H9 (cell line): ENCODE measurements around the gene HS6ST3. TPM values are rescaled to one million over a fixed set of nuclear protein-coding genes. Genes with fewer than 3 reads are reported as not detected.

ENCODE experiments used
- DNase-seq: peaks from one replicate; pipeline ENCODE4 v3.0.0-alpha.2; 2017
- H2AFZ ChIP-seq: one replicate; pipeline ENCODE4 v1.6.1; 2013; ENCODE audit warnings: mild to moderate bottlenecking, low read length, control low read depth, moderate library complexity
- H2AK5ac ChIP-seq: 2 replicates; pipeline ENCODE4 v1.6.1; 2013; ENCODE audit warnings: low read length, control low read depth, mixed read lengths; ENCODE audit not compliant: insufficient read length
- H2BK120ac ChIP-seq: one replicate; pipeline ENCODE4 v1.6.1; 2013; ENCODE audit warnings: low read depth, mild to moderate bottlenecking, low read length, control low read depth, inconsistent platforms; ENCODE audit not compliant: poor library complexity, severe bottlenecking
- H2BK12ac ChIP-seq: 2 replicates; pipeline ENCODE4 v1.6.1; 2013; ENCODE audit warnings: low read length, control low read depth, mixed read lengths, low read depth; ENCODE audit not compliant: insufficient read length
- H2BK15ac ChIP-seq: 2 replicates; pipeline ENCODE4 v1.6.1; 2013; ENCODE audit warnings: low read depth, low read length, control low read depth
- H2BK20ac ChIP-seq: one replicate; pipeline ENCODE4 v1.6.1; 2013; ENCODE audit warnings: low read depth, mild to moderate bottlenecking, low read length, control low read depth, inconsistent platforms; ENCODE audit not compliant: poor library complexity, severe bottlenecking
- H2BK5ac ChIP-seq: 2 replicates; pipeline ENCODE4 v1.6.1; 2013; ENCODE audit warnings: low read length, control low read depth, mixed read lengths; ENCODE audit not compliant: insufficient read length
- H3K14ac ChIP-seq: 2 replicates; pipeline ENCODE4 v1.6.1; 2013; ENCODE audit warnings: low read length, control low read depth; ENCODE audit not compliant: insufficient read depth
- H3K18ac ChIP-seq: 2 replicates; pipeline ENCODE4 v1.6.1; 2013; ENCODE audit warnings: low read depth, mild to moderate bottlenecking, mixed read lengths, low read length, control low read depth; ENCODE audit not compliant: insufficient read length
- H3K23ac ChIP-seq: 2 replicates; pipeline ENCODE4 v1.6.1; 2013; ENCODE audit warnings: low read length, control low read depth, mixed read lengths, low read depth; ENCODE audit not compliant: insufficient read length
- H3K23me2 ChIP-seq: 2 replicates; pipeline ENCODE4 v1.6.1; 2013; ENCODE audit warnings: low read depth, mild to moderate bottlenecking, mixed read lengths, low read length, control low read depth; ENCODE audit not compliant: insufficient read length, poor library complexity, severe bottlenecking
- H3K27ac ChIP-seq: 2 replicates; pipeline ENCODE4 v1.5.1; 2013; ENCODE audit warnings: low read length, control low read depth, mixed read lengths, low read depth; ENCODE audit not compliant: insufficient read length
- H3K27me3 ChIP-seq: 2 replicates; pipeline ENCODE4 v1.6.1; 2013; ENCODE audit warnings: low read length, control low read depth, inconsistent platforms; ENCODE audit not compliant: insufficient read depth
- H3K4ac ChIP-seq: 2 replicates; pipeline ENCODE4 v1.6.1; 2013; ENCODE audit warnings: low read depth, mild to moderate bottlenecking, control low read depth, inconsistent platforms, low read length, moderate library complexity
- H3K4me1 ChIP-seq: 2 replicates; pipeline ENCODE4 v1.6.1; 2013; ENCODE audit warnings: low read length, control low read depth, inconsistent platforms; ENCODE audit not compliant: insufficient read depth
- H3K4me2 ChIP-seq: 2 replicates; pipeline ENCODE4 v1.6.1; 2013; ENCODE audit warnings: low read length, control low read depth, mixed read lengths; ENCODE audit not compliant: insufficient read length, insufficient read depth
- H3K56ac ChIP-seq: 2 replicates; pipeline ENCODE4 v1.6.1; 2013; ENCODE audit warnings: low read depth, mild to moderate bottlenecking, mixed read lengths, low read length, control low read depth; ENCODE audit not compliant: insufficient read length
- H3K79me1 ChIP-seq: 2 replicates; pipeline ENCODE4 v1.6.1; 2013; ENCODE audit warnings: low read depth, mild to moderate bottlenecking, moderate library complexity, low read length, control low read depth, inconsistent platforms; ENCODE audit not compliant: insufficient read depth, poor library complexity, severe bottlenecking
- H3K79me2 ChIP-seq: 2 replicates; pipeline ENCODE4 v1.6.1; 2013; ENCODE audit warnings: low read length, control low read depth, inconsistent platforms; ENCODE audit not compliant: insufficient read depth
- H3K9ac ChIP-seq: 2 replicates; pipeline ENCODE4 v1.6.1; 2013; ENCODE audit warnings: low read length, control low read depth, mixed read lengths; ENCODE audit not compliant: insufficient read length; ENCODE audit errors: extremely low read depth
- H3K9me3 ChIP-seq: one replicate; pipeline ENCODE4 v1.6.1; 2013; ENCODE audit warnings: low read depth, low read length, inconsistent platforms; ENCODE audit not compliant: control insufficient read depth
- H3T11ph ChIP-seq: one replicate; pipeline ENCODE4 v1.6.1; 2013; ENCODE audit warnings: mild to moderate bottlenecking, low read length, control low read depth, inconsistent platforms
- H4K20me1 ChIP-seq: one replicate; pipeline ENCODE4 v1.6.1; 2013; ENCODE audit not compliant: control insufficient read depth, insufficient read length, insufficient read depth
- H4K5ac ChIP-seq: 2 replicates; pipeline ENCODE4 v1.6.1; 2013; ENCODE audit warnings: low read depth, mild to moderate bottlenecking, mixed read lengths, low read length, control low read depth; ENCODE audit not compliant: insufficient read length
- H4K8ac ChIP-seq: replicated peaks from 2 replicates; pipeline ENCODE4 v1.6.1; 2013; ENCODE audit warnings: low read length, control low read depth, mixed read lengths, low read depth; ENCODE audit not compliant: insufficient read length
- H4K91ac ChIP-seq: 2 replicates; pipeline ENCODE4 v1.6.1; 2013; ENCODE audit warnings: low read depth, mild to moderate bottlenecking, moderate library complexity, mixed read lengths, low read length, control low read depth; ENCODE audit not compliant: insufficient read length
- H3K27ac Mint-ChIP-seq, 3 experiments: 2 replicates in 2 of 3; 3 replicates in 1 of 3; pipeline ENCODE4 v1.8.0; 2020 to 2021; ENCODE audit warnings: mixed read lengths in 3 of 3, mild to moderate bottlenecking in 1 of 3, moderate library complexity in 1 of 3
- H3K27me3 Mint-ChIP-seq: 2 replicates; pipeline ENCODE4 v1.8.0; 2021; ENCODE audit warnings: low read depth, mild to moderate bottlenecking, moderate library complexity, mixed read lengths
- H3K36me3 Mint-ChIP-seq, 3 experiments: 2 replicates in 2 of 3; 3 replicates in 1 of 3; pipeline ENCODE4 v1.8.0; 2020 to 2021; ENCODE audit warnings: low read depth in 3 of 3, mixed read lengths in 3 of 3; ENCODE audit not compliant: insufficient read depth in 1 of 3
- H3K4me1 Mint-ChIP-seq, 2 experiments: 2 replicates each; pipeline ENCODE4 v1.8.0; 2020; ENCODE audit warnings: mixed read lengths in 2 of 2
- H3K4me3 Mint-ChIP-seq, 2 experiments: 2 replicates in 1 of 2; 3 replicates in 1 of 2; pipeline ENCODE4 v1.8.0; 2020 to 2021; ENCODE audit warnings: mild to moderate bottlenecking in 2 of 2, mixed read lengths in 2 of 2, moderate library complexity in 1 of 2
- H3K9me3 Mint-ChIP-seq, 2 experiments: 2 replicates in 1 of 2; 3 replicates in 1 of 2; pipeline ENCODE4 v1.8.0; 2020; ENCODE audit warnings: mild to moderate bottlenecking in 2 of 2, mixed read lengths in 2 of 2, moderate library complexity in 1 of 2
- CTCF ChIP-seq: fragments of 200-600 bp; sonication (generic); conservative IDR thresholded peaks from 3 replicates; pipeline ENCODE4 v1.8.0; 2021; ENCODE audit warnings: antibody characterized with exemption, mild to moderate bottlenecking
- WGBS: extraction: QIAGEN DNeasy Blood & Tissue Kit; methylation state at CpG from one replicate; pipeline ENCODE4 v1.1.7; 2013; ENCODE audit warnings: missing lambda C conversion rate, low lambda C conversion rate, mixed read lengths; ENCODE audit not compliant: insufficient read length; ENCODE audit errors: extremely low coverage; 5-methylcytosine and 5-hydroxymethylcytosine counted together
- total RNA-seq: library from RNA; stranded (reverse); gene quantifications from 2 replicates; pipeline ENCODE4 v1.2.1, GENCODE V29; 2021

The HS6ST3 gene
- total RNA-seq, 1 experiment from 2014 or later = 0.44 TPM

GRCh38 chr13:96629331-96629730 is 539.4 kb downstream of the HS6ST3 start:
- no peaks in the 10 kb centered on the region for H3K4me1 Mint-ChIP-seq
- Histone ChIP-seq H3K4me2 (no peak overlapping the region), H3K4ac (no peak overlapping the region), H3K9ac (no peak overlapping the region), H3K27ac (no peak overlapping the region), H4K91ac (no peak overlapping the region), H2BK5ac (no peak overlapping the region), H3K79me2 (no peaks in the 10 kb centered on the region), H4K20me1 (no peaks in the 10 kb centered on the region), H3K23ac (no peak overlapping the region), H2BK20ac (no peak overlapping the region), H2AK5ac (no peak overlapping the region), H3T11ph (no peak overlapping the region), H2AFZ (no peak overlapping the region), H3K9me3 (no peaks in the 10 kb centered on the region), H3K79me1 (no peaks in the 10 kb centered on the region), H3K23me2 (no peaks in the 10 kb centered on the region), H2BK12ac (no peak overlapping the region), H3K27me3 (no peaks in the 10 kb centered on the region), H4K5ac (no peak overlapping the region), H3K4me1 (no peaks in the 10 kb centered on the region), H3K14ac (no peak overlapping the region), H2BK15ac (no peak overlapping the region), H3K56ac (no peak overlapping the region), H3K18ac (no peak overlapping the region), H4K8ac (no peak overlapping the region), H2BK120ac (no peak overlapping the region)
- WGBS = no CpG with 5 or more reads among the region's 2 CpGs
- no peaks in the 10 kb centered on the region for H3K27me3 Mint-ChIP-seq
- TF ChIP-seq CTCF = no peak
- H3K9me3 Mint-ChIP-seq = no peaks in the 10 kb centered on the region
- H3K36me3 Mint-ChIP-seq = no peaks in the 10 kb centered on the region
- no peak overlapping the region for H3K4me3 Mint-ChIP-seq
- no peak for DNase-seq
- no peak overlapping the region for H3K27ac Mint-ChIP-seq
